Activated CD4-positive, alpha-beta T cell treated with anti-CD3 and anti-CD28 coated beads, Interleukin-2, amount 10 ng/mL, durations not matched to agents 24 days and 14 days (primary cell): ENCODE data around the gene ALG8. TPM values are rescaled to one million over a fixed set of nuclear protein-coding genes. Genes with fewer than 3 reads are reported as not detected.

Experiments used
- DNase-seq: peaks from one replicate; pipeline ENCODE4 v3.0.0; 2022
- H3K27ac Mint-ChIP-seq: one replicate; pipeline ENCODE4 v1.8.0; 2022; ENCODE audit warnings: mild to moderate bottlenecking, mixed read lengths
- H3K27me3 Mint-ChIP-seq: one replicate; pipeline ENCODE4 v1.8.0; 2022; ENCODE audit warnings: mixed read lengths
- H3K36me3 Mint-ChIP-seq: one replicate; pipeline ENCODE4 v1.8.0; 2022; ENCODE audit warnings: low read depth, mild to moderate bottlenecking, mixed read lengths
- H3K4me1 Mint-ChIP-seq: one replicate; pipeline ENCODE4 v1.8.0; 2021; ENCODE audit warnings: mixed read lengths
- H3K4me3 Mint-ChIP-seq: one replicate; pipeline ENCODE4 v1.8.0; 2022; ENCODE audit warnings: mild to moderate bottlenecking, moderate library complexity, mixed read lengths
- H3K9me3 Mint-ChIP-seq: one replicate; pipeline ENCODE4 v1.8.0; 2021; ENCODE audit warnings: mixed read lengths
- intact Hi-C: fragments of 100-400 bp; cut with micrococcal nuclease; formaldehyde crosslinking; loops from one replicate; pipeline ENCODE4 v1.15.1; 2023
- total RNA-seq: library from RNA; stranded (reverse); gene quantifications from 2 replicates; pipeline ENCODE4 v1.2.3, GENCODE V29; 2022

The ALG8 gene
- total RNA-seq, 1 donor from 2014 or later, result 61.7 TPM

DNA sequence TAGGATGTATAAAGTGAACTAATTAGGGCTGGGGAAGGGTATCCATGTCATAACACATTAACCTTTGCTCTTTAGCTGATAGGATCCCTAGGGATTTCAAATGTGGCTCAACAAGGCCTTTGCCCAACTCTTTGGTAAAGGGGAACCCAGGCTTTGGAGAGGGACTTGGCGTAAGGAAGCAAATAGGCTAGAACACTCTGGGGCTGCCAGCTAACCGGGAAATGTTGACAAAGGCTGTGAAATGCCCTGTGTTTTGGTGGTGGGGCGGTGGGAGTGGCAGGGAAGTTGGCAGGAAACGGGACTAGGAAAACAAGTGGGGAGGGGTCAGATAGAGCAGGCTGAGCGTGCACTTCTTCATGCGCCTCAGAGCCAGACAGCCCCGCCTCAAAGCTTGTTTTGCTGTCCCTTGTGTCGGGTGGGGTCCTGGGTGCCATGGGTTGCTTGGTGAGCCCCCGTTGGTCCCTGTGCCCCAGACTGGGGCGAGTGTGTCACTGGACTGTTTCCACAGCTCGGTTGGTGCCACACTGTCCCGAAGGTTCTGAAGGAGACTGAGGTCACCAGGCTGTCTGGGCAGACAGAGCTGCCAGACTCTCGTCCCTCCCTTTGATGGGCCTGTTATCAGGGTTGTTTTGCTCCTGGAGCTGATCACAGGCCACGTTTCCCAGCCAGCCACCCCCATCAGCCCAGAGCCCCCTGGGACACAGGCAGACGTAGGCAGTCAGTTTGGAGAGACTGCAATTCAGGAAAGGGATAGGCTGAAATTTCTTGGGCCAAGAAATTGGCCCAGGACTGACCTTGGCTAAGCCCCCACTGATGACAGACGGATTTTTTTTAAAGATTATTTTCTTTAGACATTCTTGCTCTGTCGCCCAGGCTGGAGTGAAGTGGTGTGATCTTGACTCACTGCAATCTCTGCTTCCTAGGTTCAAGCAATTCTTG, 29.4 kb upstream of the ALG8 start:
- Mint-ChIP-seq H3K27me3 (no peaks in the 10 kb centered on the region), H3K4me3 (no peak overlapping the region), H3K9me3 (no peaks in the 10 kb centered on the region), H3K36me3 (peaks cover 10% of the 10 kb centered on the region), H3K4me1 (no peaks in the 10 kb centered on the region), H3K27ac (no peak overlapping the region)
- no peak for DNase-seq
- intact Hi-C loops, result no loop called here

DNA sequence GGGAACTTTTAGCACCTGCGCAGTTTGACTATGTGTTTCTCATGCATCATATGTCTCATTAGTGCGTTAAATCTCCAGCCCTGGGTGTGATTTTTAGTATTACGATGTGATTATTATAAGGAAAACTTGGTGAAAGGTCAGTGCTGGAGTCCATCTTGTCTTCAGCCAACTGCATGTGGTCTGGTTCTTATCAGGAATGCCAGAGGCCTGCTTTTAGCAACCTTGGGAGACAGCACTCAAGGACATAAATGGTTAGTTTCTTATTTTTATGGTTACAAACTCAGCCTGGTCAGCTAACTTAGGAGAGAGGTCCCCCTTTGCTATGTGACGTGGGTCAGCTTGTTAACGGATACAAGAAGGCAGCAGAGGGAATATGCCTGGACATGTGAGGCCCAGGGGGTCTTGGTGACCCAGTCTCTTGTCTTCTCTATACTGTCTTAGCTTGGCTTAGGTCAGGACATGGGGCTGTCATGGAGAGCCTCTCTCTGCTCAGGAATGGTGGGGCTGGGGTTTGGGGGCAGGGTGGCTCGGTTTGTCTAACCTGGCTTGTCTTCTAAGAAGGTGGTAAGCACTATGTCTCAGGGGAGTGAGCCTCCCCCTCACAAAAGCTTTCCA, 27.5 kb upstream of the ALG8 start:
- H3K4me1 Mint-ChIP-seq, result no peaks in the 10 kb centered on the region
- H3K4me3 Mint-ChIP-seq, result no peak overlapping the region
- intact Hi-C loops, result no loop called here
- H3K27ac Mint-ChIP-seq, result no peak overlapping the region
- H3K9me3 Mint-ChIP-seq, result no peaks in the 10 kb centered on the region
- no peaks in the 10 kb centered on the region for H3K36me3 Mint-ChIP-seq
- no peak for DNase-seq
- no peaks in the 10 kb centered on the region for H3K27me3 Mint-ChIP-seq

DNA sequence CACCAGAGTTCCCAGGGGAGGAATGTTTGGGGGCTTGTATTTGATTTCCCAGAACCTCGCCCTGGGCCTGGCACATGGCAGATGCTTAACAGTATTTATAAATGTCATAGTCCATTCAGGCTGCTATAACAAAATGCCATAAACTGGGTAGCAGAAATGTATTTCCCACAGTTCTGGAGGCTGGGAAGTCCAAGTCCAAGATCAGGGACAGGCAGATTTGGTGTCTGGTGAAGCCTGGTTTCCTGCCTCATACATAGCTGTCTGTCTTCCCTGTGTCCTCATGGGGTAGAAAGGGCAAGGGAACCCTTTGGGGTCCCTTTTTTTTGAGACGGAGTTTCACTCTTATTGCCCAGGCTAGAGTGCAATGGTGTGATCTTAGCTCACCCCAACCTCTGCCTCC, 25.0 kb upstream of the ALG8 start:
- H3K27ac Mint-ChIP-seq, result no peak overlapping the region
- no peaks in the 10 kb centered on the region for H3K4me1 Mint-ChIP-seq
- no peaks in the 10 kb centered on the region for H3K27me3 Mint-ChIP-seq
- H3K9me3 Mint-ChIP-seq, result no peaks in the 10 kb centered on the region
- no peak overlapping the region for H3K4me3 Mint-ChIP-seq
- intact Hi-C loops, result no loop called here
- H3K36me3 Mint-ChIP-seq, result no peaks in the 10 kb centered on the region
- DNase-seq, result no peak

DNA sequence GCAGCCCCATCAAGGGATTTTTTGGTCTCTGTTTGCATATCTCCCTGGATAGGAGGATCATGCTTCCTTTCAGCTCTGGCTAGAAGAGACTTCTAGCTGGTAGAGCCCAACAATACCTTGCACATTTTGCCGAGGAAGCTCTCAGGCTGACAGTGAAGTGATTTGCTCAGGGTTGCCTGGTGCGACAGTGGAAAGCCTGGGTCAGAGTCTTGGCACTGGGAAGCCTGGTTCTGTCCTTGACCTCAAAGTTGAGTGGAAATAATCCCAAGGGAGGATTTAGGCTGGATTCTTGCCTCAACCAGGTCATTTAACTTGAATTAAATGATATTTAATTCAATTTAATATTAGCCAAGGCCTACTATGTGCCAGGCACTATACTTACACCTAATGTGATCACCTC, 24.4 kb upstream of the ALG8 start:
- Mint-ChIP-seq H3K4me3 (no peak overlapping the region), H3K27me3 (no peaks in the 10 kb centered on the region), H3K9me3 (no peaks in the 10 kb centered on the region), H3K36me3 (no peaks in the 10 kb centered on the region), H3K4me1 (no peaks in the 10 kb centered on the region), H3K27ac (no peak overlapping the region)
- intact Hi-C loops, result no loop called here
- DNase-seq, result no peak

DNA sequence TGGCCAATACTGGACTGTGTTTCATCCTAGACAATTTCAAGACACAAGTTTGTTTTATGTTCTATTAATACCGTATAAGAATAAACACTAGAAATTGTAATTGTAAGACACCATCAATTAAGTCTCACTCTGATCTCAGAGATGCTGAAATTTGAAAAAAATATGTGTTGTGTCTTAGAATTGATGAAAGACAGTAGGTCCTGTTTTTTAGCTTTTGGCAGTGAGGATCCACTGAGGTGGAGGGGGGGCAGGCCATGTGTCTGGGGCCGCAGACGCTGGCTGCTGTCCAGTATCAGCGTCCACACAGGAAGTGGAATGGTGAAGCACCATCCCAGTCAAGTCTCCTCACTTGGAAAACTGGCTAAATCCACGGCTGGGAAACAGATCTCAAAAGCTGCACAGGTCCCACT, 22.5 kb upstream of the ALG8 start:
- Mint-ChIP-seq H3K9me3 (no peaks in the 10 kb centered on the region), H3K27ac (no peak overlapping the region), H3K4me1 (no peaks in the 10 kb centered on the region), H3K27me3 (no peaks in the 10 kb centered on the region), H3K4me3 (no peak overlapping the region), H3K36me3 (no peaks in the 10 kb centered on the region)
- intact Hi-C loops, result no loop called here
- no peak for DNase-seq

DNA sequence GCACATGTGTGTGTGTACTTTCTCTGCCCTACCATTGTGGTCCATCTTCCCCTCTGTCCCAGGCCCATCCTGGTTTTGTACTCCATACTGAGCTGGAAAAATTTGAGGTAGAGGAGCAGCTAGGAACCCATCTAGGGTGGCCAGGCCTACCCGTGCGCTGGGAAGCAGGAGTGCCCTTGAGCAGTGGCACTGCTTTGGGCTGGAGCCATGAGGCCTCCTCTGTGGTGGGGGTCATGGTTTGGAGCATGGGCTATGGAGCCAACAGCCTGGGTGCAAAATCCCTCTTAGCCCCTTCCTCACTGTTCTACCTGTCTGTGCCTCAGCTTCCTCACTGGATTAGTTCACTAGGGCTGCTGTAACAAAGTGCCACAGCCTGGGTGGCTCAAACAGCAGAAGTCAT, 21.9 kb upstream of the ALG8 start:
- Mint-ChIP-seq H3K27ac (no peak overlapping the region), H3K36me3 (no peaks in the 10 kb centered on the region), H3K9me3 (no peaks in the 10 kb centered on the region), H3K27me3 (no peaks in the 10 kb centered on the region), H3K4me3 (no peak overlapping the region), H3K4me1 (no peaks in the 10 kb centered on the region)
- intact Hi-C loops, result no loop called here
- no peak for DNase-seq

DNA sequence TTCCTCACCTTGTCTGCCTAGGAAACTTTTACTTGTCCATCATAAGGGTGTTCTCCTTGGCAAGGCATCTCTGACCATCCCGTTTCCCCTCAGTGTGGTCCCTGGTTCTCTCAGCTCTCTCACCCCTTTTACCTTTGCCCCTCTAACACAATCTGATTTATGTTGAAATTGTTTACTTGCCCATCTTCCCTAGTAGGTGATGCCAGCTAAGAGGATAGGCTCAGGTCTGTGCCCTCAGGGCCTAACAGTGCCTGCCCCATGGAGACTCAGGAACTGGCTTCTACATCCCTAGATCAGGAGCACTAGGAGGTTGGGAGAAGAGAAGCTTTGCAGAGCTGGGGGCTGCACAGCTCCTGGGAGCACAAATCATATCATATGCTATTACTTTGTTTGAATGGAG, 21.1 kb upstream of the ALG8 start:
- intact Hi-C loops, result no loop called here
- no peaks in the 10 kb centered on the region for H3K36me3 Mint-ChIP-seq
- no peaks in the 10 kb centered on the region for H3K27me3 Mint-ChIP-seq
- no peak overlapping the region for H3K27ac Mint-ChIP-seq
- DNase-seq, result no peak
- H3K9me3 Mint-ChIP-seq, result no peaks in the 10 kb centered on the region
- H3K4me1 Mint-ChIP-seq, result no peaks in the 10 kb centered on the region
- no peak overlapping the region for H3K4me3 Mint-ChIP-seq

DNA sequence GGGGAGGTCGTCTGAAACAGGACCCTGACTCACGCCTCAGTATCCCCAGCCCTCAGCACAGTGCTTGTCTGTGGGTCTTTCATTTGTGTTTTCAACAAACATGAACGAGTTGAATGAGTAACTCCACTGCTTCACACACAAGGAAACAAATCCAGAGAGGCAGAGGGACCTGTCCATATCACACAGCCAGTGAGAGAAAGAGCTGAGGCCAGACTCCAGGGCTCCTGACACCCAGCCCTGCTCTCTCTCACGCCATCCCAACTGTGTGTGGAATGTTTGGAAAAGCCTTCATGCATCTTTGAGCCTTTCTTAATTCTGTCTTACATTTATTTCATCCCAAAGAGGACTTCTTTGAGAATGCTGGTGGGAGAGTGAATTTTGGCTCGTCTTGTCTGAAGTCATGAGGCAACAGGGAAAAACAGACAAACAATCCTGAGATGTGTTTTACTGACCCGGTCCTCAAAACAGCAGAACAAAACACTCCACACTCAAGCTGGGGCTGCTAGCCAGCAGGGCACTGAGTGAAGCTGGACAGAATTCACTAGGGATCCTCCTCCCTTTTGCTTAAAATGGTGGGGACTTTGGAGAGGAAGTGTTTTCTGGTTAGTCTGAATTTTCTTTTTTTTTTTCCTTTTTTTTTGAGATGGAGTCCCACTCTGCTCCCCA, 19.7 kb upstream of the ALG8 start:
- Mint-ChIP-seq H3K36me3 (no peaks in the 10 kb centered on the region), H3K9me3 (no peaks in the 10 kb centered on the region), H3K4me1 (no peaks in the 10 kb centered on the region), H3K4me3 (no peak overlapping the region), H3K27ac (no peak overlapping the region), H3K27me3 (no peaks in the 10 kb centered on the region)
- DNase-seq, result no peak
- intact Hi-C loops, result no loop called here

DNA sequence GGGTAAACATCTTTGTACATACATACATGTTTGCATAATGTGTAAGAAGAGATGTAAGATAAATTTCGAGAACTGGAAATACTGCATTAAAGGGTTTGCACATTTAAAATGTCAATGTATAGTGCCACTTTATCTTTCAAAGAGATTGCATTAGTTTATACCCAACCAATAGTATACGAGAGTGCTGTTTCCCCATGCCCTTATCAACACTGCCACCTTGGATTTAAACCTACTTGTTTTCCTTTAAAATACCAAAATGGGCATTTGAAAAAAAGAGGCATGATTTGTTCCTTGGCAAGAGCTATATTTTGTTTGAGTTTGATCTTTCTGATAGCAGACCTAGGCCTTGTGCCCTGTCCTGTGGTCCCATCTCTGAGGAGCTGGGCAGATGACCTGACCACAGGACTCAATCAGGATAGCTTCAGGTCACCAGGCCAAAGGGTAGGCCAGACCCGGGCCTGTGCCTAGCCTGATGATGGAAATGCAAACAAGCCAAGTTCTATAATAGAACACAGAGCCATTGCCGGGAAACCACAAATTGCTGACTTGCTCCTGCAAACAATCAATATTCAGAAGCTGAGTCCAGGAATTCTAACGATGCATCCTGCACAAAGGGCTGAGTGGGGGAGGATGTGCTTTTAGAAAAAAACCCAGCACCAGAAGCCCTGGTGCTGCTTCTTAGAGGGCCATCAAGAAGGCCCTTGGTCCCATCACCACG, 16.9 kb upstream of the ALG8 start:
- DNase-seq, result no peak
- Mint-ChIP-seq H3K27me3 (no peaks in the 10 kb centered on the region), H3K4me1 (no peaks in the 10 kb centered on the region), H3K27ac (no peak overlapping the region), H3K4me3 (no peak overlapping the region), H3K36me3 (no peaks in the 10 kb centered on the region), H3K9me3 (no peaks in the 10 kb centered on the region)
- intact Hi-C loops, result no loop called here

DNA sequence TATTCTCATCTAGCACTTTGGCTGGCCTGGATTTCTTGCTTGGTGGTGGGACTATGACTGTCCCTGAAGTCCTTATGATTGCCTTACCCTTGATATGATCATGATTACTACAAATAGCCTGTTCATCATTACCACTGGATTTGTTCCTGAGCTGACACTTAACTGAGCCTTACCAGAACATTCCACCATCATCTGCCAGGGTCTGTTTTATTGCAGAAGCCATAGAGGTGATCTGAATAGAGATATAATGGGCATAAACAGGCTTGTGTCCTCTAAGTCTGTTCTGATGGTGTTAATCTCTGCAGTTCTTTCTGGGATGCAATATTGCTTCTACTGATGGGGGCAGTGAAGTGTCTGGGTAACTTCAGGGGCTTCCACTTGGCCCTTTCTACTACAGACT, 12.4 kb upstream of the ALG8 start:
- intact Hi-C loops, result no loop called here
- Mint-ChIP-seq H3K4me1 (no peaks in the 10 kb centered on the region), H3K9me3 (no peaks in the 10 kb centered on the region), H3K27me3 (no peaks in the 10 kb centered on the region), H3K4me3 (no peak overlapping the region), H3K27ac (no peak overlapping the region), H3K36me3 (no peaks in the 10 kb centered on the region)
- no peak for DNase-seq

DNA sequence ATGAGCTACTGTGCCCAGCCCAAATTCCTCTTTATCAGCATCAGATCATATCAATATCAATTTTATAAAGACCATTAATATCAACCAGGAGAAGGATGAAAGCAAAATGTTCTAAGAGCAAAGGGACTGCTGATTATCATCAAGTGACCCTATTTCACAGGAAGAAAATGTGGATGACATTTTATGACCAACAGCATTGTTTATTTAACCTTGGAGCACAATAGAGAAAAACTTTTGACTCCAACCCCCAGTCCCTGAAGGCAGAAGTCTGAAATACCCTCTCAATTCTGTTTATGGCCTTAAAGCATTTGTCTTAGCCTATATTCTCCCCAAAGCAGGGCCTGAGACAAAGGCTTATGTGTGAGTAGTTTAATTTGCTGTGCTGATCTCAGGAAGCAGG, 11.3 kb upstream of the ALG8 start:
- intact Hi-C loops, result no loop called here
- H3K4me3 Mint-ChIP-seq, result no peak overlapping the region
- no peaks in the 10 kb centered on the region for H3K27me3 Mint-ChIP-seq
- H3K36me3 Mint-ChIP-seq, result no peaks in the 10 kb centered on the region
- H3K27ac Mint-ChIP-seq, result no peak overlapping the region
- no peak for DNase-seq
- no peaks in the 10 kb centered on the region for H3K4me1 Mint-ChIP-seq
- no peaks in the 10 kb centered on the region for H3K9me3 Mint-ChIP-seq

DNA sequence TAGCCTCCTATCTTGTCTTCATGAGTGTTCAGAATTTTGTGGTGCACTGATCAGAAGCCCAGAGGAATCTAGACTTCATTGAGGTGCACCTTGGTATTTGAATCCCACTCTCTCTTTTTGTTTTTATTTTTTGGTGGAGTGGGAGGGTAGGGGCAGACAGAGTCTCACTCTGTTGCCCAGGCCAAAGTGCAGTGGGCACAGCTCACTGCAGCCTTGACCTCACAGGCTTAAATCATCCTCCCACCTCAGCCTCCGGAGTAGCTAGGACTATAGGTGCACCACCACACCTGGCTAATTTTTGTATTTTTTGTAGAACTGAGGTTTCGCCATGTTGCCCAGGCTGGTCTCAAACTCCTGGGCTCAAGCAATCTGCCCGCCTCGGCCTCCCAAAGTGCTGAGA, 10.9 kb upstream of the ALG8 start:
- H3K4me1 Mint-ChIP-seq, result no peaks in the 10 kb centered on the region
- DNase-seq, result no peak
- H3K27me3 Mint-ChIP-seq, result no peaks in the 10 kb centered on the region
- no peak overlapping the region for H3K4me3 Mint-ChIP-seq
- intact Hi-C loops, result no loop called here
- no peak overlapping the region for H3K27ac Mint-ChIP-seq
- H3K36me3 Mint-ChIP-seq, result no peaks in the 10 kb centered on the region
- H3K9me3 Mint-ChIP-seq, result no peaks in the 10 kb centered on the region

DNA sequence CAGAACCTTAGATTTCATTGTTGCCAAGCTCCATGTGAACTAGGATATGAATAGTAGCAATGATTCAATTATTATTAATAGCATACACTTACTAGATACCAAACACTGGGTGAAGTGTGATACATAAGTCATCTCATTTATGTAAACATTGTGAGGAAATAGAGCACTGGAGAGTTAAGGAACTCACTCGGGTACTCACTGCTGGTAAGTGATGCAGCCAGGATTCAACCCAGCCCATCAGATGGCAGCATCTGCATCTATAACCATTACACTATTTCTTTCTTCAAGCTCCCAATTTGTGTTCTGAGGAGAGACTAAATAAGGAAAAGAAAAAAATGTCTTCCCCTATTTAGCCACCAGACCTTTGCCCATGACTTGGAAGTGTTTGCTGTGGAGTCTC, 10.2 kb upstream of the ALG8 start:
- intact Hi-C loops, result no loop called here
- no peaks in the 10 kb centered on the region for H3K27me3 Mint-ChIP-seq
- no peak overlapping the region for H3K4me3 Mint-ChIP-seq
- no peaks in the 10 kb centered on the region for H3K4me1 Mint-ChIP-seq
- no peaks in the 10 kb centered on the region for H3K9me3 Mint-ChIP-seq
- DNase-seq, result no peak
- H3K36me3 Mint-ChIP-seq, result no peaks in the 10 kb centered on the region
- H3K27ac Mint-ChIP-seq, result no peak overlapping the region

DNA sequence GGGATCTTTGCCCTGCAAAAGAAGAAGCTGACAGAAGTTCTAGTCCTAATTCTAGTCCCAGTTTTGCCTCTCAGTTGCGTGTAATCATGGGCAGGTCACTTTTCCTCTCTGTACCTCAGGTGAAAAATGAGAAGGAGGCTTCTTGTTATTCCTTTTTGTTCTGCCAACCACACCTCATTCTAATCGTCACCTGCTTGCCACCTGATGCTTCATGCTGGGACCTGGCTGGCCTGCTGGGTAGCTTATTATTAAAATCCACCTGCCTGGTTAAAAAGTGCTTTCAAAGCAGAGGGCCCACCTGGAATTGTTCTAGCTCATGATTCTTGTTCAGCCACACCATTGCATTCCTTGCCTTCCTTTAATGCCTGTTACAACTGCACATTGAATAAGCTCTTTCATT, 8.4 kb upstream of the ALG8 start:
- DNase-seq, result no peak
- Mint-ChIP-seq H3K9me3 (no peaks in the 10 kb centered on the region), H3K4me3 (no peak overlapping the region), H3K4me1 (peaks cover 7% of the 10 kb centered on the region), H3K27ac (no peak overlapping the region), H3K36me3 (peaks cover 5% of the 10 kb centered on the region), H3K27me3 (no peaks in the 10 kb centered on the region)
- intact Hi-C loops, result no loop called here
